NCI-H446 (cell line): ENCODE results near the gene SPOCK2.

Source experiments
- DNase-seq, 2 experiments: peaks; one replicate each; lab custom pipeline; 2025; lab: John Stamatoyannopoulos, UW

The SPOCK2 gene

GRCh38 chr10:72009425-72010081 lies 78.8 kb downstream of the SPOCK2 start:
- peak in 1 of 2 experiments; percentile 66 for DNase-seq

GRCh38 chr10:72009051-72009424 lies 79.3 kb downstream of the SPOCK2 start:
- no peak for DNase-seq
